OCI-LY1 (cell line): ENCODE measurements around the gene TRPV5.

Source experiments
- H2AFZ ChIP-seq: fragments of 200-600 bp; sonication (generic), shearing (Covaris generic); 2 replicates; pipeline ENCODE4 v1.6.0; 2014; ENCODE audit warnings: antibody characterized with exemption, mild to moderate bottlenecking, low read length
- H3F3A ChIP-seq: fragments of 200-600 bp; sonication (generic), shearing (Covaris generic); 2 replicates; pipeline ENCODE4 v1.6.0; 2014; ENCODE audit warnings: mild to moderate bottlenecking, antibody characterized with exemption, low read length, moderate library complexity; ENCODE audit not compliant: insufficient read depth
- H3K27ac ChIP-seq: fragments of 200-600 bp; sonication (generic); 2 replicates; pipeline ENCODE4 v1.5.1; 2014; ENCODE audit warnings: low read length, mixed run types, mild to moderate bottlenecking, low read depth; ENCODE audit not compliant: poor library complexity, severe bottlenecking
- H3K27me3 ChIP-seq: fragments of 200-600 bp; sonication (generic); 2 replicates; pipeline ENCODE4 v1.6.0; 2014; ENCODE audit warnings: antibody characterized with exemption, mild to moderate bottlenecking, low read length, moderate library complexity; ENCODE audit not compliant: insufficient read depth
- H3K36me3 ChIP-seq: fragments of 200-600 bp; sonication (generic); 2 replicates; pipeline ENCODE4 v1.6.1; 2014; ENCODE audit warnings: mild to moderate bottlenecking, antibody characterized with exemption, low read length, moderate library complexity, mixed read lengths; ENCODE audit not compliant: insufficient read depth
- H3K4me1 ChIP-seq: fragments of 200-600 bp; sonication (generic); 2 replicates; pipeline ENCODE4 v1.5.1; 2014; ENCODE audit warnings: mild to moderate bottlenecking, low read length, moderate library complexity; ENCODE audit not compliant: insufficient read depth, severe bottlenecking
- H3K4me2 ChIP-seq: fragments of 200-600 bp; sonication (generic), shearing (Covaris generic); 2 replicates; pipeline ENCODE4 v1.6.1; 2014; ENCODE audit warnings: low read length
- H3K4me3 ChIP-seq: fragments of 200-600 bp; sonication (generic); 2 replicates; pipeline ENCODE4 v1.5.1; 2014; ENCODE audit warnings: low read length, low read depth, mild to moderate bottlenecking, mixed read lengths; ENCODE audit not compliant: poor library complexity, severe bottlenecking
- H3K79me2 ChIP-seq: fragments of 200-600 bp; shearing (Covaris generic); 2 replicates; pipeline ENCODE4 v1.6.1; 2016; ENCODE audit warnings: mixed run types, low read length, mixed read lengths; ENCODE audit not compliant: insufficient read depth
- H3K9ac ChIP-seq: fragments of 200-600 bp; sonication (generic), shearing (Covaris generic); 2 replicates; pipeline ENCODE4 v1.6.1; 2014; ENCODE audit warnings: mild to moderate bottlenecking, low read length, mixed read lengths
- H3K9me2 ChIP-seq: fragments of 200-600 bp; sonication (generic), shearing (Covaris generic); 2 replicates; pipeline ENCODE4 v1.6.1; 2014; ENCODE audit warnings: low read depth, mild to moderate bottlenecking, low read length, mixed read lengths
- H3K9me3 ChIP-seq: fragments of 200-600 bp; shearing (Covaris generic); 2 replicates; pipeline ENCODE4 v1.6.1; 2014; ENCODE audit warnings: low read length, mixed read lengths
- H4K20me1 ChIP-seq: fragments of 200-600 bp; sonication (generic), shearing (Covaris generic); 2 replicates; pipeline ENCODE4 v1.6.0; 2016; ENCODE audit warnings: mild to moderate bottlenecking, low read length; ENCODE audit not compliant: insufficient read depth
- CTCF ChIP-seq: fragments of 200-600 bp; sonication (generic), shearing (Covaris generic); IDR thresholded peaks from 2 replicates; pipeline ENCODE4 v1.5.1; 2017; ENCODE audit warnings: mild to moderate bottlenecking, antibody characterized with exemption, low read length, moderate library complexity, mixed read lengths
- EZH2 ChIP-seq: fragments of 200-600 bp; sonication (generic), shearing (Covaris generic); IDR thresholded peaks from 2 replicates; pipeline ENCODE4 v1.8.0; 2017; ENCODE audit warnings: borderline replicate concordance, mixed run types, mild to moderate bottlenecking, antibody characterized with exemption, low read length, moderate library complexity, mixed read lengths

Gene TRPV5

GRCh38 chr7:142908290-142908689, 25.3 kb downstream of the TRPV5 start:
- Histone ChIP-seq H3K79me2 (no peaks in the 10 kb centered on the region), H4K20me1 (no peaks in the 10 kb centered on the region), H3K27me3 (peaks cover 3% of the 10 kb centered on the region; the same call in 1 of the 2 replicates), H2AFZ (no peak overlapping the region), H3K36me3 (no peaks in the 10 kb centered on the region), H3K4me3 (no peak overlapping the region), H3K9me3 (peaks cover 8% of the 10 kb centered on the region), H3K9me2 (no peaks in the 10 kb centered on the region), H3K4me1 (no peaks in the 10 kb centered on the region), H3F3A (no peaks in the 10 kb centered on the region), H3K27ac (no peak overlapping the region), H3K4me2 (no peak overlapping the region), H3K9ac (no peak overlapping the region)
- no peak for TF ChIP-seq CTCF
- no peak for TF ChIP-seq EZH2

GRCh38 chr7:142906643-142907042, 26.9 kb downstream of the TRPV5 start:
- Histone ChIP-seq H4K20me1 (no peaks in the 10 kb centered on the region), H3K4me3 (no peak overlapping the region), H3K27ac (no peak overlapping the region), H3K4me1 (no peaks in the 10 kb centered on the region), H3K36me3 (no peaks in the 10 kb centered on the region), H3K9me3 (peaks cover 8% of the 10 kb centered on the region), H2AFZ (no peak overlapping the region), H3K27me3 (no peaks in the 10 kb centered on the region), H3K4me2 (no peak overlapping the region), H3K9ac (no peak overlapping the region), H3F3A (no peaks in the 10 kb centered on the region), H3K9me2 (no peaks in the 10 kb centered on the region), H3K79me2 (no peaks in the 10 kb centered on the region)
- no peak for TF ChIP-seq CTCF
- no peak for TF ChIP-seq EZH2

- H4K20me1 ChIP-seq, result no peaks in the 10 kb centered on the region
- H3K4me2 ChIP-seq, result no peak overlapping the region
- TF ChIP-seq CTCF (no peak), EZH2 (no peak)
Measured at GRCh38 chr7:142905759-142906158, 27.8 kb downstream of the TRPV5 start.

More at GRCh38 chr7:142905759-142906158, 27.8 kb downstream of the TRPV5 start:
- Histone ChIP-seq H3K9me3 (peaks cover 8% of the 10 kb centered on the region), H3K79me2 (no peaks in the 10 kb centered on the region), H3K27me3 (no peaks in the 10 kb centered on the region), H3F3A (no peaks in the 10 kb centered on the region), H3K4me3 (no peak overlapping the region), H3K9ac (no peak overlapping the region), H3K9me2 (no peaks in the 10 kb centered on the region), H3K36me3 (no peaks in the 10 kb centered on the region), H2AFZ (no peak overlapping the region), H3K4me1 (no peaks in the 10 kb centered on the region), H3K27ac (no peak overlapping the region)
